NCI-H146 treated with DMSO at 0.1 percent for 48 hours (cell line): ENCODE data around the gene FGGY.
"Not testable (repeated sequence)": the region's sequence is repeated elsewhere in the genome, so short reads cannot be mapped to it uniquely, and the experiment has no call there.

Experiments used
- DNase-seq: peaks from one replicate; lab custom pipeline; 2025; ENCODE audit not compliant: unreplicated experiment; lab: John Stamatoyannopoulos, UW

Gene FGGY

DNA sequence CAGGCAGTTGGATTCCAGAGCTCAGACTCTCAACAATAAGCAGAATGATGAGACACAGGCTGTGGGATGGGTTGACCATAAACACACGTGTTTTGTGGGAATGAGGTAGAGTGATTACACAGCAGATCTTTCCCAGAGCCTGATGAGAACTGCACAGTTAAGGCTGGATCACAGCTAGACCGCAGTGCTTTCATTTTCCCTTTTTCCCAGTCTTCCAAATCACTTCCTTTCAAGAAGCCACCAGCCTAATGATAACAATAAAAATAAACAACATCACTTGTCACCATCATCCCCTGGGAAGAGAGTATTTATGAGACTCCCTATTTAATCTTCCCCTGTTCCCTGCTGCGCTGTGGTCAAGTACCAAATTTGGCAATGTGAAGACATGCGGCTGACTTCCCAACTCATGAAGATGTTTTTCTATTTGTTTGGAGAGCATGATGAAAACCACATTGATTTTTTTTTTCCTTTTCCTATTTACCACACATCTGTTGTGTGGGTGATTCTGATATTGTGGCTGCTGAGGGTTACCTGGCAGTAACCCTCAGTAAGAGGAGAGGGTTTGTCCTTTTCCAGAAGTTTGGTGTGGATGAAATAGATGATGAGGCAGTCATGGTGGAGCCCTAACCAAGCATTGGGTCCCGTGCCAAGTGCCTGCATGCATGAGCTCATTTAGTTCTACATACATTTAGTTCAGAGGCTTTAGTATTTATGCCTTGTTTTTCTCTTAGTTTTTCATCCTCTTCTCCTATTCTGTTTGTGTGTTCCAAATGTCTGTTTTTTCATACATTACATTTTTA is 268.9 kb downstream of the FGGY start:
- no peak for DNase-seq

DNA sequence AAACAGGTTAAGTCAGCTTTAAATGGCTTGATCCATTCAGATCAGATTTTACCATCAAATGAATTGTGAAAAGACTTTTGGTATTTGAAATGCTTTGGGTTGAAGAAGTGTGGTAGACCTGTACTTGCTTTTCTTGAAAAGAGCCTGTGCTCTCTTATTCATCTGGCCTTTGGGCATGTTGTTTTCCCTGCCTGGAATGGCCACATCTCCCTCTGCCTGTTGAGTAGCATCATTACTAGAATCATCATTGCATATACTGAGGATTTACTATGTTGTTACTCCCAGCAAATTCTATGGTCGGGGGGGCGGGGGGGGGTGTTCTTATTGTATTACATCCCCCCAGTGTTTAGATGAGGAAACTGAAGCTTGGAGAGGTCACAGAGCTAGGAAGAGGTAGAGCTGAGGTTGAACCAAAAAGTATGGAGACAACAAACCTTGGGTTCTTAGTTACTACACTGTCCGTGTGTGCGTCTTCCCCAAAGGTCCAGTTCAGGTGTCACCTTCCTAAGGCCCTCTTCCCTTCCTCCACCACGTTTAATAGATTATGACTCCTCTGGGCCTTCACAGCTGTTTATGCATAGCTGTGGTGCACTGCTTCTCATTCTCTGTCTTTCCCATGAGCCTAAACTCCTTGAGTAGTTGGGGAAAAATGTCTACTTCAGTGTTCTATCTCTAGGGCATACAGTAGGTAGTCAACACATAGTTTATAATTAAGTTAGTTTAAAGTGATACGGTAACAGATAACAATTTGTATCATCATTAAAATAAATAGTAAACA is 271.5 kb downstream of the FGGY start:
- DNase-seq = no peak

DNA sequence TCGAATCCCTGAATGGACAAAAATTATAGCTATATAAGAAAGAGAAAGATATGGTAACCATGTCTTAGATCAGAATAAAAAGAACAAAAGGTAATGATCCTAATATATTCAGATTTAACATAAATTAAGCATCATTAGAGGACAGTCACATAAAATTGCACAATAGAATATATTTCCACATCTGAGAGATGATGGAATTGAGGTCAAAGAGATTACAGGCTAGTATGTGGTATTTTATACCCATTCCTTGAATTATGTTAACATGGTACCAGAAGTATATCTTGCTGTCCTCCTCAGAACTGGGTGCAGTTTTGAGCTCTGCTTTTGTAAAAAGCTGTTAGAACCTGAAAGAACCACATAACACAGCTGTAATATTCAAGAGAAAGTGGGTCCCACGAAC is 272.3 kb downstream of the FGGY start:
- no peak for DNase-seq

DNA sequence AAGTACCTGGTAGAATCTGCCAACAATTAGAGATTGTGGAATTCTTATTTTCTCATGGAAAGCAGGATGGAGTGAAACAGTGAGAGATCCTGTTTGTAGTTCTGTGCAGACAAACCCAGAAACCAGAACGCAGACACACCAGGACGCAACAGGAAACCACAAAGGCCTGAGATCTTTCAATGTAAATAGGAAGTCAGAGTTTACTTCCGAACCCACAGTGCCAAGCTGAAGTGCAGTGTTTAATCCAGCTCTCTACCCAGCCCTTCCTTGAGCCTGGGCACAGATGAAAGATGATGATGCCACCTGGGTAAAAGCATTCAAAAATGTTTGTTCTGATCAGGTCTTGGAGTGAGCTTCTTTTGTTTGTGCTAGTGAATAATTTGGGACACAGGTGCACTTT is 273.6 kb downstream of the FGGY start:
- no peak for DNase-seq

DNA sequence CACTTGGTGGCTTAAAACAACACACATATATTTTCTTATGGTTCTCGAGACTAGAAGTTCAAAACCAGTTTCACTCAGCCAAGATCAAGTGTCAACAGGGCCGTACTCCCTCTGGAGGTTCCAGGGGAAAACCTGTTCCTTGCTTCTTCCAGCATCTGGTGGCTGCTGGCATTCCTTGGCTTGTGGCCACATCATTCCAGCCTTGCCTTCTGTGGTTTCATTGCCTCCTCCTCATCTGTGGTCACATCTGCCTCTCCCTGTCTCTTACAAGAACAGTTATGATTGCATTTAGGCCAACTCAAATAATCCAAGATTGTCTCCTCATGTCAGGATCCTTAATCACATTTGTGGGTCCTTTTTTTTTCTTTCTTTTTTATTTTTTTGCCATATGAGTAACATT is 277.2 kb downstream of the FGGY start:
- no peak for DNase-seq

DNA sequence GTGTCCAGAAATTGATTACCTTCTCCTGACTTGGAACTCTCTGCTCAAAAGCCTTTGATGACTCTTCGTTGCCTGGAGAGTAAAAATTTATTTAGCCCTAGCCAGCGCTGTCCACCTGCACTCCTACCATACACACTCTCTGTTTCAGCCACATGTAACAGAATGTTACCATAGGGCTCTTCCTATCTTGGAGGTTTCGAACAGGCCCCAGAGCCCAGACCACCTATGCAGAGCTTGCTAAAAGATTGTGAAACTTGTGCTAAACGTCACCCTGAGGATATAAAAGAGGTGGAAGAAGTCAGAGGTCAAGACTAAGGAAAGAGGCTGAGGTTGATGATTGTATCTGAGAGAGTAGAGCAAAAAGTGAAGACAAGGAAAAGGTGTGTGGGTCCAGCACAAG is 280.9 kb downstream of the FGGY start:
- no peak for DNase-seq

DNA sequence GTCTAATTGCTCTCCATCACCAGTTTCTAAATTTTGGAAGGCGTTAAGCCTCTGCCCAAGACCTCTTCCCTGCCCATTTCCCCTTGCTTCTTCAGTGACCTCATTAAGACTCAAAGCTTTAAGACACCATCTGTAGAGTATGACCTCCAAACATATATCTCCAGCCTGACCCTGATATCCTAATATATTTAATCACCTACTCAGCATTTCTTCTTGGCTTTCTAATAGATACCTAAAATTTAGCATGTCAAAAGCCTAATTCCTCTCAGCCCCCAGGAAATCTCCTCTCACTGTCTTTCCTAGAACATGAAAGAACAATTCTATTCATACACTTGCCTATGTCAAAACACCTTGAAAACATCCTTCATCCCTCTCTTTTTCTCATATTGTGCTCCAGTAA is 282.3 kb downstream of the FGGY start:
- DNase-seq = no peak

DNA sequence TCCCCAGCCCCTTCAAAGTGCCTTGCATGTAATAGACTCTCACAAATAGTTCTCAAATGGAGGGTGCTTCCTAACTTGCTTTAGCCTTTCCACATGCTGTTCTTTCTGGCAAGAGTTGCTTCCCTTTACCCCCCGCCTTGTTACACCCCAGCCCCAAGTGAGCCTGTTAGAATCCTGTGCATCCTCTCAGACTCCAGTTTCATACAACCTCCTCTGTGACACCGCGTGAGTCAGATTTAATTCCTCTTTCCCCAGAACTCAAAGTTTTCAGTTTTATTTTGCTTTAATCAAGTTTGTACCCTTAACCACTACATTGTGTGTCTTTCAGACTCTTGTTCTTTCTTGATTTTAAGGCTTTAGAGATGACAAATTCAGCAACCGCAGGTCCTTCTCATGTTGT is 283.4 kb downstream of the FGGY start:
- no peak for DNase-seq

DNA sequence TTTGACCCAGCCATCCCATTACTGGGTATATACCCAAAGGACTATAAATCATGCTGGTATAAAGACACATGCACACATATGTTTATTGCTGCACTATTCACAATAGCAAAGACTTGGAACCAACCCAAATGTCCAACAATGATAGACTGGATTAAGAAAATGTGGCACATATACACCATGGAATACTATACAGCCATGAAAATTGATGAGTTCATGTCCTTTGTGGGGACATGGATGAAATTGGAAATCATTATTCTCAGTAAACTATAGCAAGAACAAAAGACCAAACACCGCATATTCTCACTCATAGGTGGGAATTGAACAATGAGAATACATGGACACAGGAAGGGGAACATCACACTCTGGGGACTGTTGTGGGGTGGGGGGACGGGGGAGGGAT is 295.5 kb downstream of the FGGY start:
- not testable (repeated sequence) for DNase-seq

DNA sequence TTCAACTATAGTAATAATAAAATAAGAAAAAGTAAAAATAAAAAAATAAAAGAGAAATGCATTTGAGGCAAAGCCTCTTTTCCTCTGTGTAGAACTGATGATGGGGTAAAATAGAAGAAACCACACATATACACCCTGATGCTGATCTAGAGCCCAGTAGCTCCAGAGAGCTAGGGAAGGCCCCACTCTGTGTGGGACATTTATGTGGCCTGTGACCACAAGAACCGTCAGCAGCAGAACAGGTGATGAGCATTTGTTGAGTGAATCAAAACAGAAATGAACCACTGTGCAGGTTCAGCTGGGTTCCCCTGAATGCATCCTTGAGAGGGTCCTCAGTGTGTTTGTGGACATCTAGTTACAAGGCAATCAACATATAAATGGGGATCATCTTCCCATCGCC is 296.0 kb downstream of the FGGY start:
- DNase-seq = no peak

DNA sequence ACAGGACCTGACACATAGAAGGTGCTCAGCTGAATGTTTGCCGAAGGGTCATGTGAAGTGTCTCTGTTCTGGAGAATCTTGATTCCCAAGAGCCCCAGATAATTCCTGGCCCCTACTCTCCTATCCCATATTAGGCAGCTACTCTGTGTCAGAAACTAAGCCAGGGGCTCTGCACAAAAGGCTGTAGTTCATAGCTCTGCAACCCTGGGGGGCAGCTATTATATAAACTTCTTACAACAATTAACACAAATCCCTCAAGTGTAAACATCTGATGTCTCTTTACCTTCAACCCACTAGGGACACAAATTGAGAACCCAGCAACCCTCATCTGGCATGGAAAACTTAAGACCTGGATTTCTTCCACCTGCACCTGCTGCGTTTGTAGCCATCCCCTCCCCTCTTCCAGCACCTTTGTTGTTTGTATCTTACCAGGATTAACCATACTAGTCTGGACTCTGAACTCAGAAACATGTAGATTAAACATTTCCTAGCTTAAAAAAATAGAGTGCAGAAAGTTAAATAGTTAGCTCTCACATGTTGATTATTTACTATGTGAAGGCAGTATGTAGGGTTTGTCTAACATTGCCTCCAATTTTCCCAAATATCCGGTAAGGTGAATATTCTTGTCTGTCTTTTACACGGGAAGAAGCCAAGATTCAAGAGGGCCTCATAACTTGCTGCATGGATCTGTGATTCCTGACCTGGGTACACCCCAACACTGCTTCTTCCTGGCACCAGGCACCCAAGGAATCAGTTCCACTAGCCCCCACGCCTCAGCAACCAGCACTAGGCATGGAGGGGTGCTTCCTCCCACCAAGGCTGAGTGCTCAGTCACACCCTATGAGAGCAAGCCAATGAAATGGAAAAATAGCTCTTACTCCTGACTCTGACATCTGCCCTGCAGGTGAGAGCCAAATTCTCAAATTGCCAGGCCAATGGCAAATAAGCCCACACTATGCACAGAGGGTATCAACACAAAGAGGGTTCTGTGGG is 297.2 kb downstream of the FGGY start:
- no peak for DNase-seq

DNA sequence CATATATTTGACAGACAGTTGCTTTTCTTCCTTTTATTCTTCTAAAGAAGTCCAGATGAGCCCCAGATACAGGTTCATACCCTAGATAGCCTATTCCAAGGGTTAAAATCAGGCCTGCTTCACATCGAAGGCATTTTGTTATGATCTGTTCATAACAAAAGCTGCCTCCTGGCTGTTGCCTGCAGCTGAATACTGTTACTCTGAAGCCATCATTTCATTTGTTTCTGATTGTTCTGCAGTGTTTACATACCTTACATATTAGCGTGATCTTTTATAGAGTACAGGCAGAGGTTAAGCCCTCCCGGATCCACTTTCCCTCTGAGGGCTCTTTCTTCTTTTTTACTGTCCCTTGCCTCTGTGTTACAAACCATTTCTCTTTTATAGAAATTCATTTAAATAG is 298.9 kb downstream of the FGGY start:
- DNase-seq = peak; percentile 79

DNA sequence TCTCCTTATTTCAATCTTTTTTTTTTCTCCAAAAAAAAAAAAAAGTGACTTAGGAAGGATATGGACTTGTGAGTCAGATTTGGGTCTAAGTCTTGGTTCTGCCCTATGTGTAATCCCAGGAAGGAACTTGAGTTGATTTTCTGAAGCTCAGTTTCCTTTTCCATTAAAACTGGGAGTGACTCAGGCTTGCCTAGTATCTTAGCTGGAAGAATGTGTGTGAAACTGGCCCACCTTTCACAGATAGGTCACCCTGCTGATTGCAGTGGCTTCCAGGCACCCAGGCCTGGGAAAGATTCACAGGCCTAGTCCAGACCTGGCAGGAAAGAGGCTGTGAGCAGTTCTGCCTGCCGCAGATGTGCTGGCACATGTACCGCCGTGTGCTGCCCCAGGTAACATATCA is 299.5 kb downstream of the FGGY start:
- DNase-seq = no peak

DNA sequence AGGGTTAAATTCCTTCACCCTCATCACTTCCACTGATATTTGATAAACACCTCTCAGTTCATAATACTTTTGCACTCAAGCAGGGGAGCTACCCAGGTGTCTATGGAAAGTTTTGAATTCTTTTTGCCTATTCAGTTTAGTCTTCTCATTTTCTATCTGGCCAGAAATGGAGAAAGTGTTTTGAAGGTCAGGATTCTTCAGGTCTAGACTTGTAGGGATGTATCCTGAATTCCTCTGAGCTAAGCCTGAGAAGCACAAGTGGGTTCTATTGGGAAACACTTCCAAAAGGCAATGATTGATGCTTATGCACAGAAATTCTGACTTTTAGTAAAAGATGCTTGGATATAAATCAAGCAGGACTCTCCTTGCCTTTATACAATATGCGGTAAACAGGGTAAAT is 300.1 kb downstream of the FGGY start:
- no peak for DNase-seq

DNA sequence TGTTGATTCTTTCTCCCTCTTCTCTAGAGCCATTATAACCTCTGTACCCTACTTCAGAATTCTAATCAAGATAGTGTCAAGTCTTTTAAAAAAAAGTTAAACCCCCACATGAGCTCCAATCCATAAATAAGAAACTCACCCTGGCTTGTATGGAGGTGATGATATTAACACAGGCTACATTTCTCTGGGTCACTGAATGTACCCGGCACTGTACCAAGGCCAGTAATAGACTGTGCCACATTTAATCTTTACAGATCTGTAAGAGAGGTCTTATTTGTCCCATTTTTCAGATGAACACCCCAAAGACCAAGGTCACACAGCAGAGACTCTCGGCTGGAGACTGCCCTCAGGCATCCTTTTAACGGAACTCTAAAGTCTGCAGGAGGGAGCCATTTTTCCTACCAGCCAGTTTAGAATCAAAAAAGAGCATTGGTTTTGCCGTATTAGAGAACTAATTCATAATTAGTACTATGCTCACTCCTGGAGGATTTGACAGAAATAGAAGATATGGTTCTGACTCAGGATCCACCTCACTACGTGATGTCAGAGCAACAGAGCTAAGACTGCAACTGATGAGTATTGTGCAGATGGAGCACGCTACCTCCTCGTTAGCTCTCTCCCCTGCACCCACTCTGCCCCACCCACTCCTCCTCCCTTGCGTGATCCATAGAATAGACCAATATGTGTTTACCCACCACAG is 300.7 kb downstream of the FGGY start:
- no peak for DNase-seq

DNA sequence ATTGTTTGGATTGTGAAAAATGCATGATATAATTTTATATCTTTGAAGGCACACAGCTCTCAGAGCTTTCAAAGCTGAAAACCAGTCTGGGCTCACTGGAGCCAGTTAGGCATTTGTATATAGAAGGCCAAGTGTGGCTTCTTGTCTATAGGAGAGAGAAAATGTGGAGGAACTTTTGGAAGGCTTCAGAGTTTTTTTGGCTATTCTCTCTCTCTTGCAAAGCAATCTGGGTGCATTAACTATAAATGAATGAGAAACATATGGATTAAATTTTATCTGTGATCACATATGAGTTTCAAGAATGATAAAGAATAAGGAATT is 301.2 kb downstream of the FGGY start:
- no peak for DNase-seq

DNA sequence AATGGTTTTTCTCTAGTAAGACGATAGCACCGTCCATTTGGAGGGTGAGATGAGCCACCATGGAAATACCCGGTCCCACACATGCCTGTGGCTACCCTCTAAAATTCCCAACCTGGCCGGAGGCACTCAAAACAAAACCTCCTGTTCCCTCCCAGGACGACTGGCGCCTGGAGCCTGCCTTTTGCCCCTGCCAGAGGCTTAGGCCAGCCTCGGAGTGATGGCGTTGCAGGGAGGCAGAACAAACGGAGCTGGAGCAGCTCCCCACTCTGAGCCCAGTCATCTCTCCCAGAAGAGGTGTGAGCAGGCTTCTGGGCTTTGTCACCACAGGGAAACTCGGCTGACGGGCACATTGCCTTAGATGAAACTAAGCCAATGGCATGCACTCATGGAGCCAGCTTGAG is 304.1 kb downstream of the FGGY start:
- DNase-seq = no peak

DNA sequence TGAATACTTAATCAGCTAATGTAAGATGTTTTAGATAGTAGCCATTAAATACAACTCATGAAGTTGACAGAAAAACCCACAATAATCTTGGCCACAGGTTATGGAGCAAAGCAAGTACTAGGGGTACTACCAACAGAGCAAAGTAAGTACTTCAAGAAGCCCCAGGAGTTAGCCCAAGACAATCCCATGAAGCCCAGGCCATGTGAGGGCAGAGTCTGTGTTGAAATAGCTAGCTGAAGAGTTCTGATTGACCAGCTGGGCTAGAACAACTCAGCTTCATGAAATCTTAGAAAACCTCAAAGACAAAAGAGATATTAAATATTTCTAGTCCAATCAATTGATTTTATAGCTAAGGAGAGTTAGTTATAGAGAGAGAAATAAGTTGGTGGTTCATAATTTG is 304.9 kb downstream of the FGGY start:
- no peak for DNase-seq

DNA sequence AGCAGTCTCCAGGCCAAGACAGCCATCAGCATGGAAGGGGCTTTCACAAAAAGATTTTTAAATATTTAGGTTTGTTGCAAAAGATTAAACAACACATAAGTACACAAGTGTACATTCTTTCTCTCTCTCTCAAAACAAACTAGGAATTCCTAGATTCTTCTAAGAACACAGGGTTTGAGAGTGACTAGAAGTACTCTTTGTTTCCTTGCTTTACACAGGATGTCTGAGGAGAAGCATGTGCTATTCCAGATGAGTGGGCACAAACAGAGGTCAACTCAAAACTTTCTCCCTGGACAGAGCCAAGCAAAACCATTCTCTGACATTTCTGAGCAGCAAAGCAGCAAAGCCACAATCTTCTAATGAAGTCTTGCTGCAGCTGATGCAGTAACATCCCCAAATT is 307.3 kb downstream of the FGGY start:
- no peak for DNase-seq

DNA sequence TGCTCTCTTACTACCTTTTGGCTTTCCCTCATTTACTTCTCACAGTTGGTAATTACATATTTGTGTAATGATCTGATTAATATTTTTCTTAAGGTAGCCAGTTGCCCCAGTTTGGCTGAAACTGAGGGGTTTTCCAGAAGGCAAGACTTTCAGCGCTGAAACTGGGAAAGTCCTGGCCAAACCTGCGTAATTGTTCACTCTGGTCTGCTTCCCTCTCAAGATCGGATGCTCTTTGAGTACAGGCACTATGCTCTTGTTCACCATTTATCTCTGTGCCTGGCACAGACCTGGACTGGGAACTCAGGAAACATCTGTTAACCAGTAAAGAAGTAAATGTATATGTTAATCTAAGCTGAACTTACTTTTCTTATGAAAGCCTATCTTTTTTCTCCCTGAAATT is 308.3 kb downstream of the FGGY start:
- no peak for DNase-seq

DNA sequence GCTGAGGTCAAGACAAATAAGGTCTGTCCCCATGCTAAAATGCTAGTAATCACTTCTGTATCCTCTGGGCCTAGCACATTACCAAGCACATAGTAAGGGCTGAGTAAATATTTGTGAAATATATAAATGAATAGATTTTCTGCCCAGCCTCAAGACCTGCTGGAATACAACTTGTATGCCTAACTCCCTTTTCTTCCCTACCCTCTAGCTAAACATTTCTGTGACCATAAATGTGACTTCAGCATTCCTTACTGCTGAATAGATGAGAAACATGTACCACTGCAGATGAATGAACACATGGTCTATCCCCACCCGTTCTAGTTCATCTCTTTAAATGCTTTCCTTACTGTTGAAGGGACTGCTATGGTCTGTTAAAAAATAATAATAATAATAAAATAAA is 308.9 kb downstream of the FGGY start:
- DNase-seq = no peak
